Spleen (tissue), 11 donors: ENCODE measurements around the gene PTPRU. TPM values are rescaled to one million over a fixed set of nuclear protein-coding genes. Genes with fewer than 3 reads are reported as not detected.

Source experiments
- DNase-seq: peaks from one replicate; pipeline ENCODE4 v3.0.0-alpha.2; 2020
- H3K27ac ChIP-seq, 8 donors: fragments of 200-600 bp; sonication (generic) in 7 of 8; 1 replicate in 4 of 8; 2 replicates in 4 of 8; pipeline versions ENCODE4 v1.5.0 to v1.8.0; 2016 to 2021; ENCODE audit warnings: inconsistent platforms in 4 of 8, mild to moderate bottlenecking in 4 of 8, moderate library complexity in 1 of 8
- H3K27me3 ChIP-seq, 7 donors: fragments of 200-600 bp; sonication (generic) in 6 of 7; replicated peaks in 1 of 7; 1 replicate in 4 of 7; 2 replicates in 3 of 7; pipeline versions ENCODE4 v1.5.0 to v1.8.0; 2016 to 2021; ENCODE audit warnings: inconsistent platforms in 3 of 7, mild to moderate bottlenecking in 1 of 7
- H3K36me3 ChIP-seq, 6 donors: fragments of 200-600 bp; sonication (generic) in 5 of 6; 1 replicate in 4 of 6; 2 replicates in 2 of 6; pipeline versions ENCODE4 v1.5.0 to v1.8.0; 2016 to 2021; ENCODE audit warnings: inconsistent platforms in 2 of 6
- H3K4me1 ChIP-seq, 6 donors: fragments of 200-600 bp; sonication (generic) in 5 of 6; 1 replicate in 3 of 6; 2 replicates in 3 of 6; pipeline versions ENCODE4 v1.5.0 to v1.8.0; 2016 to 2021; ENCODE audit warnings: inconsistent platforms in 3 of 6
- H3K4me3 ChIP-seq, 8 donors: fragments of 200-600 bp; sonication (generic) in 7 of 8; 1 replicate in 4 of 8; 2 replicates in 4 of 8; pipeline versions ENCODE4 v1.5.0 to v1.8.0; 2016 to 2021; ENCODE audit warnings: inconsistent platforms in 4 of 8, mild to moderate bottlenecking in 4 of 8, moderate library complexity in 2 of 8
- H3K9me3 ChIP-seq, 8 donors: fragments of 200-600 bp; sonication (generic) in 7 of 8; 1 replicate in 4 of 8; 2 replicates in 4 of 8; pipeline versions ENCODE4 v1.5.0 to v1.8.0; 2016 to 2021; ENCODE audit warnings: inconsistent platforms in 4 of 8
- POLR2A ChIP-seq, 3 donors: fragments of 450-650 bp; IDR thresholded peaks; one replicate each; pipeline ENCODE4 v1.5.1; 2017; ENCODE audit warnings: antibody characterized with exemption in 3 of 3, mild to moderate bottlenecking in 1 of 3
- POLR2AphosphoS5 ChIP-seq, 3 donors: sonication (generic); formaldehyde crosslinking; IDR thresholded peaks; one replicate each; pipeline ENCODE4 v1.5.1; 2017; ENCODE audit warnings: antibody characterized with exemption in 3 of 3
- WGBS, 5 donors: extraction: QIAGEN DNeasy Blood & Tissue Kit in 3 of 5; methylation state at CpG; one replicate each; pipeline versions ENCODE4 v1.1.5 to v1.1.7; 2013 to 2018; 5-methylcytosine and 5-hydroxymethylcytosine counted together
- intact Hi-C: fragments of 100-400 bp; cut with DNase I; formaldehyde crosslinking; loops from one replicate; pipeline ENCODE4 v1.15.0; 2023; ENCODE audit warnings: low total_unique reads
- polyA plus RNA-seq, 3 donors: library from polyadenylated mRNA; stranded (reverse); fragments of 200-250 nt; gene quantifications; one replicate each; pipeline ENCODE4 v1.2.1, GENCODE V29; 2013
- total RNA-seq, 7 donors: library from RNA; depleted of rRNA in 3 of 7; stranded (reverse); fragments of >200 nt in 3 of 7; fragmentation: NEBNext Ultra II Directional in 4 of 7; extraction: Animal tissue kit (Norgen Biotek cat#: 25700) in 4 of 7; gene quantifications; one replicate each; pipeline versions ENCODE4 v1.1.0 to v1.2.1, GENCODE V29; 2016 to 2021
- TF ChIP-seq, protein P1 (sequence below), 11 experiments: fragments of 200-600 bp in 7 of 11; fragments of 450-650 bp in 4 of 11; sonication (generic) in 4 of 11; IDR thresholded peaks in 8 of 11; conservative IDR thresholded peaks in 3 of 11; 1 replicate in 7 of 11; 2 replicates in 4 of 11; pipeline versions ENCODE4 v1.4.0 to v1.8.0; 2016 to 2021; ENCODE audit warnings: antibody characterized with exemption in 11 of 11, inconsistent platforms in 4 of 11, mild to moderate bottlenecking in 1 of 11
- donor health status: healthy with polysubstance abuse.
- donor health status: DM: no; HTN: no; CAD: no; lungs with moderate emphysema.
- donor health status: DM: no; HTN: no; CAD: no.
- donor health status: Bipolar disorder and iron deficiency.
- donor health status: healthy.
- donor health status: DM: no; HTN: no; CAD: no.
- donor health status: DM: yes; HTN: yes; CAD: no.

PTPRU gene
- total and polyA plus RNA-seq, 10 donors, result 1.00 to 10.8 (median 5.2) TPM

- no peak for DNase-seq
Observed at GRCh38 chr1:29282924-29283803, 46.8 kb downstream of the PTPRU start.

GRCh38 chr1:29283804-29284195 is 47.5 kb downstream of the PTPRU start:
- no peaks in the 10 kb centered on the region for H3K36me3 ChIP-seq
- TF ChIP-seq, protein P1, sequence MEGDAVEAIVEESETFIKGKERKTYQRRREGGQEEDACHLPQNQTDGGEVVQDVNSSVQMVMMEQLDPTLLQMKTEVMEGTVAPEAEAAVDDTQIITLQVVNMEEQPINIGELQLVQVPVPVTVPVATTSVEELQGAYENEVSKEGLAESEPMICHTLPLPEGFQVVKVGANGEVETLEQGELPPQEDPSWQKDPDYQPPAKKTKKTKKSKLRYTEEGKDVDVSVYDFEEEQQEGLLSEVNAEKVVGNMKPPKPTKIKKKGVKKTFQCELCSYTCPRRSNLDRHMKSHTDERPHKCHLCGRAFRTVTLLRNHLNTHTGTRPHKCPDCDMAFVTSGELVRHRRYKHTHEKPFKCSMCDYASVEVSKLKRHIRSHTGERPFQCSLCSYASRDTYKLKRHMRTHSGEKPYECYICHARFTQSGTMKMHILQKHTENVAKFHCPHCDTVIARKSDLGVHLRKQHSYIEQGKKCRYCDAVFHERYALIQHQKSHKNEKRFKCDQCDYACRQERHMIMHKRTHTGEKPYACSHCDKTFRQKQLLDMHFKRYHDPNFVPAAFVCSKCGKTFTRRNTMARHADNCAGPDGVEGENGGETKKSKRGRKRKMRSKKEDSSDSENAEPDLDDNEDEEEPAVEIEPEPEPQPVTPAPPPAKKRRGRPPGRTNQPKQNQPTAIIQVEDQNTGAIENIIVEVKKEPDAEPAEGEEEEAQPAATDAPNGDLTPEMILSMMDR (IDR thresholded peaks at IDR 0.05 in 8 of 11, conservative IDR thresholded peaks at IDR 0.05 in 3 of 11), result no peak
- TF ChIP-seq POLR2A (IDR thresholded peaks at IDR 0.05), result no peak
- no peak for TF ChIP-seq POLR2AphosphoS5 (IDR thresholded peaks at IDR 0.05)
- no peak for DNase-seq
- H3K27me3 ChIP-seq, result peaks cover 0 to 15% (median 0%) of the 10 kb centered on the region in 7 donors
- 18 to 81% (median 73%) methylated on average over 2 to 10 of the region's 10 CpGs for WGBS, 5 donors
- no peaks in the 10 kb centered on the region for H3K9me3 ChIP-seq
- peaks cover 0 to 12% (median 0%) of the 10 kb centered on the region in 6 donors for H3K4me1 ChIP-seq
- H3K4me3 ChIP-seq, result peak overlapping the region in 1 of 8 donors; percentile 14
- H3K27ac ChIP-seq, result peak overlapping the region in 1 of 8 donors; percentile 3
- intact Hi-C loops, result no loop called here

More at GRCh38 chr1:29282924-29283803, 46.8 kb downstream of the PTPRU start:
- peak overlapping the region in 1 of 8 donors; percentile 3 for H3K27ac ChIP-seq
- H3K9me3 ChIP-seq, result no peaks in the 10 kb centered on the region
- H3K36me3 ChIP-seq, result no peaks in the 10 kb centered on the region
- H3K4me1 ChIP-seq, result peaks cover 0 to 12% (median 0%) of the 10 kb centered on the region in 6 donors
- TF ChIP-seq POLR2AphosphoS5 (IDR thresholded peaks at IDR 0.05) (no peak), POLR2A (IDR thresholded peaks at IDR 0.05) (no peak)
- TF ChIP-seq, protein P1 (IDR thresholded peaks at IDR 0.05 in 8 of 11, conservative IDR thresholded peaks at IDR 0.05 in 3 of 11), result no peak
- intact Hi-C loops, result no loop called here
- peak overlapping the region in 1 of 8 donors; percentile 14 for H3K4me3 ChIP-seq
- WGBS, 5 donors, result 23 to 33% (median 27%) methylated on average over 15 to 16 of the region's 16 CpGs
- H3K27me3 ChIP-seq, result peaks cover 0 to 15% (median 0%) of the 10 kb centered on the region in 7 donors

GRCh38 chr1:29284286-29284960 is 48.1 kb downstream of the PTPRU start:
- Histone ChIP-seq H3K4me1 (peaks cover 0 to 12% (median 0%) of the 10 kb centered on the region in 6 donors), H3K27me3 (peaks cover 0 to 15% (median 0%) of the 10 kb centered on the region in 7 donors), H3K27ac (no peak overlapping the region), H3K9me3 (no peaks in the 10 kb centered on the region), H3K4me3 (no peak overlapping the region), H3K36me3 (no peaks in the 10 kb centered on the region)
- intact Hi-C loops, result no loop called here
- 88 to 94% (median 93%) methylated on average over 8 of the region's 8 CpGs for WGBS, 5 donors
- TF ChIP-seq POLR2A (IDR thresholded peaks at IDR 0.05) (no peak), POLR2AphosphoS5 (IDR thresholded peaks at IDR 0.05) (no peak)
- TF ChIP-seq, protein P1 (IDR thresholded peaks at IDR 0.05 in 8 of 11, conservative IDR thresholded peaks at IDR 0.05 in 3 of 11), result no peak
- no peak for DNase-seq
